DMS53 (cell line): ENCODE results near the gene SP140.
A peak's percentile ranks its signal among the peaks of the same experiment; 100 is the strongest.
"Not testable (repeated sequence)": the region's sequence is repeated elsewhere in the genome, so short reads cannot be mapped to it uniquely, and the experiment has no call there.

ENCODE experiments used
- DNase-seq: peaks from one replicate; lab custom pipeline; 2025; lab: John Stamatoyannopoulos, UW

SP140 gene

GRCh38 chr2:230326453-230327417, 101.2 kb downstream of the SP140 start, which contains the start of gene SP140L:
SP140L (plus strand) TSS chr2:230327193; CDS start chr2:230327270, 77 bp downstream.
- DNase-seq, result peak; percentile 83

GRCh38 chr2:230327418-230328154, 102.0 kb downstream of the SP140 start:
- DNase-seq, result peak; percentile 45

- no peak for DNase-seq
Measured at GRCh38 chr2:230328155-230328458, 102.6 kb downstream of the SP140 start.

GRCh38 chr2:230329946-230330605, 104.5 kb downstream of the SP140 start:
- DNase-seq, result no peak

DNA sequence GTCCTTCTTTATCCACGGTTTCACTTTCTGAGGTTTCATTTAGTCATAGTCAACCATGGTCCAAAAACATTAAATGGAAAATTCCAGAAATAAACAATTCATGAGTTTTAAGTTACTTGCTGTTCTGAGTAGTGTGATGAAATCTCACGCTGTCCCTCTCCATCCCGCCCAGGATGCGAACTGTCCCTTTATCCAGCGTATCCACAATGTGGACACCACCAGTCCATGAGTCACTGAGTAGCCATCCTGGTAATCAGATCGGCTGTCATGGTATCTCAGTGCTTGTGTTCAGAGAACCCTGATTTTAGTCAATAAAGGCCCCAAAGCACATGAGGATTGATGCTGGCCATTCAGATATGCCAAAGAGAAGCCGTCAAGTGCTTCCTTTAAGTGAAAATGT, 105.2 kb downstream of the SP140 start:
- DNase-seq, result no peak

DNA sequence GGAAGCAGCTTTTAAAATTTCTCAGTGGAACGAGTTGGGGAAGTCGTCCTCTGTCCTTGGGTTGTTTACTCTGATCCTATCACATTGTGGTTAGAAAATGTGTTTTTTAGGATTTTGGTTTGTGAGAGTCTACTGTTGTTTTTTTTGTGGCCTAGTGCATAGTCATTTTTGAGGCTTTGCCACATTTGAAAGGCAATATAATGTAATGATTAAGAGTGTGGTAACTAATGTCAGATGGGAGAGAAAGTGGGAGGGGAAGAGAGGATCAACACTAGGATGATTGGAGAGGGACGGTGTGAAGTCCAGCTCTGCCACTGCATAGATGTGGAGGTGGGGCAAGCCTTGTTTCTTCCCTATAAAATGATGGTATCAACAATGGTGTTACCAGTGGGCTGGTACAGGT, 109.9 kb downstream of the SP140 start:
- DNase-seq, result no peak

DNA sequence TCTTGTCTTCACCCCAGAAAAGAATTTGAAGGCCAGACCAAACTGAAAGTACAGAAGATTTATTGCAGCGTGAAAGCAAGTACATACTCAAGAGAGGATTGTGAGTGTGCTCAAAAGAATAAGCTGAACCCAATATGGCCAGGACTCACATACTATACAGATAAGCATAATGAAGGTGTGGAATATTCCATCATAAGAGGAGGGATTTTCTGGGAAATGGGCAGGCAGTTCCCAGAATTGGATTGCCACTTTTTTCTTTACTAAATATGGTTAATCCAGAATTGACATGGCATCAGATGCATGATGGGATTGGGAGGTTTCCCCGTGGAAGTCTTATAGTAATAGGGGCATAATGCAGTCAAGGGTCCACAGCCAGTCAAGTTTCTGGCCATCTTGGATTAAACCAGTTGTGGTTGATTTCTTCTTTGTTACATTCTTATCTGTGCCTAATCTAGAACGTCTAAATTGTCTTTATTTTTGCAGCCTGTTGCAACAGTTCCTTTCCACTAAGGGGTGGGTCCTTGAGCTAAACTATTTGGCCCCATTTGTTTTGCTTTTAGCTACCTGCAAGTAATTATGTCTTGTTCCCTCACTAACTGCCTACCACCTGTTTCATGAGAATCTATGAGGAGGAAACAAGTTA, 110.4 kb downstream of the SP140 start:
- no peak for DNase-seq

GRCh38 chr2:230341936-230342528, 116.5 kb downstream of the SP140 start:
- peak; percentile 58 for DNase-seq

GRCh38 chr2:230343041-230343624, 117.6 kb downstream of the SP140 start:
- DNase-seq, result not testable (repeated sequence)

DNA sequence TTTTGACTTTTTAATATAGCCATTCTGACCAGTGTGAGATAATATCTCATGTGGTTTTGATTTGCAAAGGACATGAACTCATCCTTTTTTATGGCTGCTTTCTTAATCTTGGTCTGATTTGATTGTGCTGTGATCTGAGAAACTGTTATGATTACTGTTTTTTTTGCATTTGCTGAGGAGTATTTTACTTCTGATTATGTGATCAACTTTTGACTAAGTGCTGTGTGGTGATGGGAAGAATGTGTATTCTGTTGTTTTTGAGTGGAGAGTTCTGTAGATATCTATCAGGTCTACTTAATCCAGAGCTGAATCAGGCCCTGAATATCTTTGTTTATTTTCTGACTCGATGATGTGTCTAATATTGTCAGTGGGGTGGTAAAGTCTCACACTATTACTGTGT, 118.2 kb downstream of the SP140 start:
- DNase-seq, result no peak

DNA sequence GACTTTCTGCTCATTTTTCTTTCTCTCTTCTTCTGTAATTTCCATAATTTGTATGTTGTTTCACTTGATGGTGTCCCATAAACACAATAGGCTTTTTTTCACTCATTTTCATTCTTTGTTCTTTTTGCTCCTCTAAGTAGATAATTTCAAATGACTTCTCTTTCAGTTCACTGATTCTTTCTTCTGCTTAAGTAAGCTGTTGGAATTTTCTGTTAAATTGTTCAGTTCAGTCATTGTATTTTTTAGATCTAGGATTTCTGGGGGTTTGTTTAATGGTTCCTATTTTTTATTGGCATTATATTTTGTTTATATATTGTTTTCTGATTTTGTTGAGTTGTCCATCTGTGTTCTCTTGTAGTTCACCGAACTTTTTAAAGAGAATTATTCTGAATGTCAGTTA, 120.9 kb downstream of the SP140 start:
- DNase-seq, result no peak

DNA sequence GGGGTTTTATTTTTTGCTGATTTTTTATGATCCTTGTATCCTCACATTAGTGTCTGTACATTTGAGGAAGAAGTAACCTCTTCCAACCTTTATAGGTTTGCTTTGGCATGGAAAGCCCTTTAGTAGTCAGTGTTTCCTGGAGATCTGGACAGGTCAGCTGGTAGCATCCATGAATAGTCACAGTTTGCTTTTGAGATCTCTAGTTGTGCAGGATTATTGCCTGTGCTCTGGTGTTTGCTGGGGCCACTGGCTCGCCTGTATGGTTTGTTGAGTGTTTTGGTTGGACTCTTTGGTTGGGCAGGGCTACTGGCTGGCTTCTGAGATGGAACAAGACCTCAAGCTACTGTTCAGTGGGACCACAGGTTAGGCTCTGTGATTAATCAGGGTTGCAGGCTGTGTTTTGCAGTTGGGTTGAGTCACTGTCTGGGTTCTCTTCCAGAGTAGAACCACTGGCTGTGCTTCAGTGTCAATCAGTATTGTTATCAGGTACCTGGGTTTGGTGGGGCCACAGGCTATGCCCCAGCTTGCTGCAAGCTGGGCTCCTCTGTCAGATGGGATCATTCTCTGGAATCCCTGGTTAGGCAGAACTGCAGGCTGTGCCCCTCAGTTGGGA, 121.5 kb downstream of the SP140 start:
- DNase-seq, result no peak

DNA sequence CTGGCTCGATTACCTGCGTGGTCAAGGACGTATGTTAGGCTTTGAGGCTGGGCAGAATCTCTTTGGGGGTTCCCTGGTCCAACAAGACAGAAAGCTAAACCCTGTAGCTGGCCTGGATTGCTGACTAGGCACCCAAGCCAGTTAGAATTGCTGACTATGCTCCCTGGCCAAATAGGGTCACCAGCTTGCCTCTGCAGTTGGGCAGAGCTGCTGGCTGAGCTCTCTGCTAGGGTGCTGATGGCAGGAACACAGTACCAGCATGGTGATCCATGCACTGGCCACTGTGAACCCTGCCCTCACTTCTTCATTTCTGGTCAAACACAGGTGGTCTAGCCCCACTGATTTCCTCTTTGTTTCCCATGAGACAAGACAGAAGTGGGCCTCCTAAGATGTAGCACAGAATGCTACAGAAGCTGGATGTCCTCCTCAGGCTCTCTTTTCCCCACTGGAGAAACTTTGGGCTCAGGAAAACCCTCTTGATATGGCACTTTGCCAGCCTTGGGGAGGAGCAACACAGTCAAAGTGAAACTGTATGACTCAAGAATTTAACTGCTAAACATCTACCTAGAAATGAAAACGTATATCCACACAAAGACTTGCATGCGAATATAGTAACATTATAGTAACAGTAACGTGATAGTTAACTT, 122.2 kb downstream of the SP140 start:
- no peak for DNase-seq

- no peak for DNase-seq
Measured at GRCh38 chr2:230348787-230349186, 123.3 kb downstream of the SP140 start.

GRCh38 chr2:230356084-230356483, 130.5 kb downstream of the SP140 start:
- DNase-seq, result no peak

- no peak for DNase-seq
Measured at GRCh38 chr2:230358305-230358704, 132.8 kb downstream of the SP140 start.

DNA sequence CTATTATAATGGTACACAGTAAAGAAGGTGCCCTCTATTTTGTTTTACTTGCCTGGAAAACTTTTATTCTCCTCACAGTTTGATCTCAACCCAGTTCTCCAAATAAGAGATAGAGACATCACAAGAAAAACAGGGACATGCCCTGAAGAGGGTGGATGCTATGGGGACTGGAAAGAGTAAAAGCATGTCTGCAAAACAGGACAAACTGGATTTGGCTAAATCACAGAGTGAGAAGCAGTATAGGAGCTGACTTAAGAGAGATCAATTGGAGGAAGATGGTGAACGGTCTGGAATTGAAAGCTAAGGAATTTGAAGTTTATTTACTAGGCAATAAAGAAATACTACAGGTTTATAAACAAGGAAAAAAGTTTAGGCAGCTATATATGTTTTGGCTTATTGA, 134.5 kb downstream of the SP140 start:
- peak; percentile 3 for DNase-seq

DNA sequence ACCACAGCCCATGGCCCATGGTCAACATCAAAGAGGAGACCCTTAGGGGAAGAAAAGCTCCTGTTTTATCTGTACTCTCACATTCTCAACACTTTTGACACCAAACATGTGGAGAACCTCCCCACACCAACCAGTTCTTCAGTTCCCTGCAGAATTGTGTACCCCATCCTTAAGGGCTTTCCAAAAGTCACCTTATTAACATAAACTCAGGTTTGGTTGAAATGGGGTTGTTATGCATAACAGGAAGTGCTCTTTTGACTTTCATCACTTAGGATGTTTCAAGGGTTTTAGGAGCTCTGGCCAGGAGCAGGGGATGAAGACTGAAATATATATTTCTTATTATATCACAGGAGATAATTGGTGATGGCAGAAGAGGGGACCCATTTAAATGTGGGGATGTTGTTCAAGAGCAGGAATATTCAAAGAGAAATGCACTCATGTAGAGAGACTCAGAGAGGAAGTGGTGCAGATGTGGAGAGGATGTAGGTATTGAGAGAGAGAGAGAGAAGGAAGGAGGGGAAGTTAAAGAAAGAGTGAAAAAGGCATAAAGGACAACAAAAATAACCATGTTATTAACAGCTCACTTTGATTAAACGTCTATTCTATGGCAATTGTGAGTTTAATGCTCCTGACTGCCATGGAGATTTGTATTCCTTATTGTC, 136.6 kb downstream of the SP140 start:
- no peak for DNase-seq
